NCI-H446 (cell line): ENCODE data around the gene ERAS.
"Not testable (repeated sequence)": the region's sequence is repeated elsewhere in the genome, so short reads cannot be mapped to it uniquely, and the experiment has no call there.

Experiments
- DNase-seq, 2 experiments: peaks; one replicate each; lab custom pipeline; 2025; lab: John Stamatoyannopoulos, UW

ERAS gene

GRCh38 chrX:48794911-48795515 lies 31.3 kb upstream of the ERAS start:
- DNase-seq, result no peak

- no peak for DNase-seq
Observed at GRCh38 chrX:48798318-48798717, 28.0 kb upstream of the ERAS start.

GRCh38 chrX:48800574-48801279 lies 25.6 kb upstream of the ERAS start:
- DNase-seq, result no peak

- DNase-seq, result peak; percentile 96 to 98
Observed at GRCh38 chrX:48801280-48802088, 24.8 kb upstream of the ERAS start, which contains the start of gene HDAC6. Gene HDAC6 (plus strand): TSS chrX:48802067. CDS start chrX:48802693, 626 bp downstream.

GRCh38 chrX:48802089-48802904 lies 24.0 kb upstream of the ERAS start:
- DNase-seq, result peak; percentile 38 to 77

GRCh38 chrX:48802905-48803200 lies 23.5 kb upstream of the ERAS start:
- DNase-seq, result no peak

GRCh38 chrX:48806081-48806480 lies 20.2 kb upstream of the ERAS start:
- no peak for DNase-seq

- no peak for DNase-seq
Observed at GRCh38 chrX:48813644-48814043, 12.7 kb upstream of the ERAS start.

GRCh38 chrX:48814722-48815121 lies 11.6 kb upstream of the ERAS start:
- no peak for DNase-seq

- DNase-seq, result no peak
Observed at GRCh38 chrX:48815266-48815665, 11.0 kb upstream of the ERAS start.

GRCh38 chrX:48816014-48816810 lies 10.1 kb upstream of the ERAS start:
- no peak for DNase-seq

GRCh38 chrX:48818098-48818497 lies 8.2 kb upstream of the ERAS start:
- DNase-seq, result no peak

GRCh38 chrX:48818866-48819265 lies 7.4 kb upstream of the ERAS start:
- DNase-seq, result no peak

- not testable (repeated sequence) for DNase-seq
Observed at GRCh38 chrX:48819394-48819793, 6.9 kb upstream of the ERAS start.

GRCh38 chrX:48823053-48823452 lies 3.3 kb upstream of the ERAS start:
- no peak for DNase-seq

- DNase-seq, result no peak
Observed at GRCh38 chrX:48824066-48824465, 2.2 kb upstream of the ERAS start.

- DNase-seq, result no peak
Observed at GRCh38 chrX:48826876-48827653, 752 bp downstream of the ERAS start.

GRCh38 chrX:48827654-48827968 lies 1.3 kb downstream of the ERAS start:
- DNase-seq, result no peak

GRCh38 chrX:48829016-48829735 lies 2.9 kb downstream of the ERAS start:
- DNase-seq, result no peak
